Measurements from ENCODE around the gene SLC12A8. TPM values are rescaled to one million over a fixed set of nuclear protein-coding genes. Genes with fewer than 3 reads are reported as not detected.

SLC12A8 gene
- total RNA-seq, 1 donor from 2014 or later, result 11.8 TPM

GRCh38 chr3:125190786-125191185 lies 21.8 kb downstream of the SLC12A8 start:
- DNase-seq, result no peak
- no peak for TF ChIP-seq CTCF (IDR thresholded peaks at IDR 0.05)
- H3K9me3 ChIP-seq, result no peaks in the 10 kb centered on the region

GRCh38 chr3:125189378-125190165 lies 23.0 kb downstream of the SLC12A8 start:
- no peaks in the 10 kb centered on the region for H3K9me3 ChIP-seq
- no peaks in the 10 kb centered on the region for H3K36me3 ChIP-seq
- H3K27me3 ChIP-seq, result no peaks in the 10 kb centered on the region
- no peak for TF ChIP-seq CTCF (IDR thresholded peaks at IDR 0.05)
- intact Hi-C loops (cut with DNase I), result no loop called here
- ATAC-seq, result no peak
- no peaks in the 10 kb centered on the region for H3K4me1 ChIP-seq
- DNase-seq, result no peak
- H3K27ac ChIP-seq, result no peak overlapping the region
- no peak overlapping the region for H3K4me3 ChIP-seq

More at GRCh38 chr3:125190786-125191185, 21.8 kb downstream of the SLC12A8 start:
- Histone ChIP-seq H3K27ac (no peak overlapping the region), H3K4me3 (no peak overlapping the region), H3K4me1 (no peaks in the 10 kb centered on the region), H3K36me3 (no peaks in the 10 kb centered on the region), H3K27me3 (no peaks in the 10 kb centered on the region)
- intact Hi-C loops (cut with DNase I), result no loop called here
- ATAC-seq, result no peak

- Histone ChIP-seq H3K27me3 (no peaks in the 10 kb centered on the region), H3K4me1 (no peaks in the 10 kb centered on the region), H3K4me3 (no peak overlapping the region), H3K27ac (no peak overlapping the region), H3K9me3 (no peaks in the 10 kb centered on the region), H3K36me3 (no peaks in the 10 kb centered on the region)
- DNase-seq, result no peak
- TF ChIP-seq CTCF (IDR thresholded peaks at IDR 0.05), result no peak
- intact Hi-C loops (cut with DNase I), result no loop called here
- ATAC-seq, result no peak
These were observed 23.6 kb downstream of the SLC12A8 start for GRCh38 chr3:125188955-125189354.

- no peaks in the 10 kb centered on the region for H3K4me1 ChIP-seq
- DNase-seq (no peak), ATAC-seq (no peak)
- H3K9me3 ChIP-seq, result no peaks in the 10 kb centered on the region
- H3K36me3 ChIP-seq, result no peaks in the 10 kb centered on the region
- intact Hi-C loops (cut with DNase I), result no loop called here
- no peaks in the 10 kb centered on the region for H3K27me3 ChIP-seq
- H3K27ac ChIP-seq, result no peak overlapping the region
- TF ChIP-seq CTCF (IDR thresholded peaks at IDR 0.05), result no peak
- no peak overlapping the region for H3K4me3 ChIP-seq
These were observed 25.0 kb downstream of the SLC12A8 start for GRCh38 chr3:125187599-125187910.

- intact Hi-C loops (cut with DNase I), result no loop called here
- ATAC-seq, result no peak
- DNase-seq, result no peak
These were observed 25.5 kb downstream of the SLC12A8 start for GRCh38 chr3:125186800-125187598.

More at GRCh38 chr3:125186800-125187598, 25.5 kb downstream of the SLC12A8 start:
- no peak for TF ChIP-seq CTCF (IDR thresholded peaks at IDR 0.05)
- Histone ChIP-seq H3K27me3 (no peaks in the 10 kb centered on the region), H3K4me1 (no peaks in the 10 kb centered on the region), H3K36me3 (no peaks in the 10 kb centered on the region), H3K9me3 (no peaks in the 10 kb centered on the region), H3K4me3 (no peak overlapping the region), H3K27ac (no peak overlapping the region)

All from upper lobe of right lung (tissue), 1 donor.